HEK293 (cell line): ENCODE results near the gene TRIM28.
A peak's percentile ranks its signal among the peaks of the same experiment; 100 is the strongest.

Experiments used
- MZF1 ChIP-seq: fragments of 450-650 bp; formaldehyde crosslinking; IDR thresholded peaks from 2 replicates; pipeline ENCODE4 v1.5.1; 2017; ENCODE audit warnings: missing biosample characterization, missing genetic modification characterization, borderline replicate concordance
- OSR2 ChIP-seq: fragments of 450-650 bp; formaldehyde crosslinking; IDR thresholded peaks from 2 replicates; pipeline ENCODE4 v1.5.1; 2016; ENCODE audit warnings: missing biosample characterization, missing genetic modification characterization
- PRDM4 ChIP-seq: fragments of 450-650 bp; formaldehyde crosslinking; IDR thresholded peaks from 2 replicates; pipeline ENCODE4 v1.5.1; 2017; ENCODE audit warnings: missing biosample characterization, missing genetic modification characterization
- SP2 ChIP-seq: fragments of 450-650 bp; formaldehyde crosslinking; IDR thresholded peaks from 2 replicates; pipeline ENCODE4 v1.5.1; 2016; ENCODE audit warnings: missing biosample characterization, missing genetic modification characterization
- SP3 ChIP-seq: fragments of 450-650 bp; formaldehyde crosslinking; IDR thresholded peaks from 2 replicates; pipeline ENCODE4 v1.5.1; 2016; ENCODE audit warnings: missing biosample characterization, missing genetic modification characterization
- ZBTB26 ChIP-seq: fragments of 450-650 bp; formaldehyde crosslinking; optimal IDR thresholded peaks from 2 replicates; pipeline ENCODE3; 2016; ENCODE audit warnings: missing biosample characterization, mild to moderate bottlenecking, missing genetic modification characterization
- ZBTB6 ChIP-seq: fragments of 450-650 bp; formaldehyde crosslinking; IDR thresholded peaks from 2 replicates; pipeline ENCODE4 v1.5.1; 2017; ENCODE audit warnings: missing biosample characterization, missing genetic modification characterization
- ZFP37 ChIP-seq: fragments of 450-650 bp; formaldehyde crosslinking; IDR thresholded peaks from 2 replicates; pipeline ENCODE4 v1.5.1; 2016; ENCODE audit warnings: missing biosample characterization, missing genetic modification characterization
- ZFP41 ChIP-seq: fragments of 450-650 bp; formaldehyde crosslinking; IDR thresholded peaks from 2 replicates; pipeline ENCODE4 v1.5.1; 2016; ENCODE audit warnings: missing biosample characterization, missing genetic modification characterization, borderline replicate concordance
- ZNF157 ChIP-seq: fragments of 450-650 bp; formaldehyde crosslinking; IDR thresholded peaks from 2 replicates; pipeline ENCODE4 v1.5.1; 2016; ENCODE audit warnings: missing biosample characterization, missing genetic modification characterization
- ZNF19 ChIP-seq: fragments of 450-650 bp; formaldehyde crosslinking; IDR thresholded peaks from 2 replicates; pipeline ENCODE4; 2016; ENCODE audit warnings: missing biosample characterization, missing genetic modification characterization, low read depth
- ZNF2 ChIP-seq: fragments of 450-650 bp; formaldehyde crosslinking; IDR thresholded peaks from 2 replicates; pipeline ENCODE4 v1.5.1; 2016; ENCODE audit warnings: missing biosample characterization, missing genetic modification characterization
- ZNF239 ChIP-seq: fragments of 450-650 bp; formaldehyde crosslinking; IDR thresholded peaks from 2 replicates; pipeline ENCODE4 v1.5.1; 2016; ENCODE audit warnings: missing biosample characterization, missing genetic modification characterization
- ZNF24 ChIP-seq: fragments of 450-650 bp; formaldehyde crosslinking; IDR thresholded peaks from 2 replicates; pipeline ENCODE4 v1.5.1; 2016; ENCODE audit warnings: missing biosample characterization, missing genetic modification characterization
- ZNF248 ChIP-seq: fragments of 450-650 bp; formaldehyde crosslinking; IDR thresholded peaks from 2 replicates; pipeline ENCODE4 v1.5.1; 2017; ENCODE audit warnings: missing biosample characterization, missing genetic modification characterization
- ZNF302 ChIP-seq: fragments of 450-650 bp; formaldehyde crosslinking; IDR thresholded peaks from 2 replicates; pipeline ENCODE4 v1.5.1; 2016; ENCODE audit warnings: missing biosample characterization, missing genetic modification characterization, low read depth
- ZNF311 ChIP-seq: fragments of 450-650 bp; formaldehyde crosslinking; IDR thresholded peaks from 2 replicates; pipeline ENCODE4 v1.5.1; 2017; ENCODE audit warnings: missing biosample characterization, missing genetic modification characterization, borderline replicate concordance
- ZNF324 ChIP-seq: fragments of 450-650 bp; formaldehyde crosslinking; IDR thresholded peaks from 2 replicates; pipeline ENCODE4 v1.5.1; 2016; ENCODE audit warnings: missing biosample characterization, missing genetic modification characterization
- ZNF548 ChIP-seq: fragments of 450-650 bp; formaldehyde crosslinking; IDR thresholded peaks from 2 replicates; pipeline ENCODE4 v1.5.1; 2016; ENCODE audit warnings: missing biosample characterization, missing genetic modification characterization
- ZNF571 ChIP-seq: fragments of 450-650 bp; formaldehyde crosslinking; IDR thresholded peaks from 2 replicates; pipeline ENCODE4 v1.5.0; 2017; ENCODE audit warnings: missing biosample characterization, missing genetic modification characterization
- ZNF660 ChIP-seq: fragments of 450-650 bp; IDR thresholded peaks from 2 replicates; pipeline ENCODE4 v1.5.1; 2018; ENCODE audit warnings: missing biosample characterization, mild to moderate bottlenecking, missing genetic modification characterization
- ZNF747 ChIP-seq: fragments of 450-650 bp; formaldehyde crosslinking; IDR thresholded peaks from 2 replicates; pipeline ENCODE4 v1.5.1; 2016; ENCODE audit warnings: missing biosample characterization, missing genetic modification characterization
- ZNF792 ChIP-seq: fragments of 450-650 bp; formaldehyde crosslinking; IDR thresholded peaks from 2 replicates; pipeline ENCODE4 v1.5.1; 2016; ENCODE audit warnings: missing biosample characterization, missing genetic modification characterization
- ZSCAN30 ChIP-seq: fragments of 450-650 bp; IDR thresholded peaks from 2 replicates; pipeline ENCODE4 v1.5.1; 2018; ENCODE audit warnings: missing biosample characterization, mild to moderate bottlenecking, missing genetic modification characterization, moderate library complexity
- TF ChIP-seq, protein P1 (sequence below): fragments of 450-650 bp; formaldehyde crosslinking; conservative IDR thresholded peaks from 2 replicates; pipeline ENCODE4 v1.5.1; 2016; ENCODE audit warnings: low read depth, missing biosample characterization, missing genetic modification characterization

Gene TRIM28

GRCh38 chr19:58559275-58560006 is 15.6 kb downstream of the TRIM28 start (continued):
- TF ChIP-seq MZF1 (tag by site-specific recombination) = peak; percentile 96
- TF ChIP-seq PRDM4 = peak; percentile 40
- no peak for TF ChIP-seq ZNF157
- TF ChIP-seq ZNF660 (tag by site-specific recombination) = peak; percentile 39; the same call in 1 of the 2 replicates
- TF ChIP-seq ZNF239 (tag by site-specific recombination) = peak; percentile 35; the same call in 1 of the 2 replicates
- TF ChIP-seq ZNF792 (tag by site-specific recombination) = 0 out of 2 replicates have a peak, but pooled peaks have one; percentile 57
- TF ChIP-seq ZNF571 (tag by site-specific recombination) = no peak
- peak; percentile 84 for TF ChIP-seq ZNF2 (tag by site-specific recombination)
- TF ChIP-seq SP2 (tag by site-specific recombination) = peak; percentile 94
- 0 out of 2 replicates have a peak, but pooled peaks have one; percentile 33 for TF ChIP-seq ZSCAN30
- TF ChIP-seq ZNF19 (tag by site-specific recombination) = no peak
- TF ChIP-seq ZBTB26 (tag by site-specific recombination) = no peak
- no peak for TF ChIP-seq ZNF548 (tag by site-specific recombination)
- TF ChIP-seq ZNF302 (tag by site-specific recombination) = no peak
- no peak for TF ChIP-seq ZNF311
- TF ChIP-seq ZNF324 (tag by site-specific recombination) = 0 out of 2 replicates have a peak, but pooled peaks have one; percentile 46
- TF ChIP-seq ZNF747 (tag by site-specific recombination) = no peak
- TF ChIP-seq ZFP41 (tag by site-specific recombination) = no peak
- TF ChIP-seq ZNF24 (tag by site-specific recombination) = peak; percentile 58; the same call in 1 of the 2 replicates
- TF ChIP-seq ZFP37 (tag by site-specific recombination) = peak; percentile 86
- TF ChIP-seq SP3 (tag by site-specific recombination) = peak; percentile 68
- TF ChIP-seq ZNF248 = no peak
- no peak for TF ChIP-seq OSR2 (tag by site-specific recombination)
- no peak for TF ChIP-seq ZBTB6 (tag by site-specific recombination)
- TF ChIP-seq, protein P1, sequence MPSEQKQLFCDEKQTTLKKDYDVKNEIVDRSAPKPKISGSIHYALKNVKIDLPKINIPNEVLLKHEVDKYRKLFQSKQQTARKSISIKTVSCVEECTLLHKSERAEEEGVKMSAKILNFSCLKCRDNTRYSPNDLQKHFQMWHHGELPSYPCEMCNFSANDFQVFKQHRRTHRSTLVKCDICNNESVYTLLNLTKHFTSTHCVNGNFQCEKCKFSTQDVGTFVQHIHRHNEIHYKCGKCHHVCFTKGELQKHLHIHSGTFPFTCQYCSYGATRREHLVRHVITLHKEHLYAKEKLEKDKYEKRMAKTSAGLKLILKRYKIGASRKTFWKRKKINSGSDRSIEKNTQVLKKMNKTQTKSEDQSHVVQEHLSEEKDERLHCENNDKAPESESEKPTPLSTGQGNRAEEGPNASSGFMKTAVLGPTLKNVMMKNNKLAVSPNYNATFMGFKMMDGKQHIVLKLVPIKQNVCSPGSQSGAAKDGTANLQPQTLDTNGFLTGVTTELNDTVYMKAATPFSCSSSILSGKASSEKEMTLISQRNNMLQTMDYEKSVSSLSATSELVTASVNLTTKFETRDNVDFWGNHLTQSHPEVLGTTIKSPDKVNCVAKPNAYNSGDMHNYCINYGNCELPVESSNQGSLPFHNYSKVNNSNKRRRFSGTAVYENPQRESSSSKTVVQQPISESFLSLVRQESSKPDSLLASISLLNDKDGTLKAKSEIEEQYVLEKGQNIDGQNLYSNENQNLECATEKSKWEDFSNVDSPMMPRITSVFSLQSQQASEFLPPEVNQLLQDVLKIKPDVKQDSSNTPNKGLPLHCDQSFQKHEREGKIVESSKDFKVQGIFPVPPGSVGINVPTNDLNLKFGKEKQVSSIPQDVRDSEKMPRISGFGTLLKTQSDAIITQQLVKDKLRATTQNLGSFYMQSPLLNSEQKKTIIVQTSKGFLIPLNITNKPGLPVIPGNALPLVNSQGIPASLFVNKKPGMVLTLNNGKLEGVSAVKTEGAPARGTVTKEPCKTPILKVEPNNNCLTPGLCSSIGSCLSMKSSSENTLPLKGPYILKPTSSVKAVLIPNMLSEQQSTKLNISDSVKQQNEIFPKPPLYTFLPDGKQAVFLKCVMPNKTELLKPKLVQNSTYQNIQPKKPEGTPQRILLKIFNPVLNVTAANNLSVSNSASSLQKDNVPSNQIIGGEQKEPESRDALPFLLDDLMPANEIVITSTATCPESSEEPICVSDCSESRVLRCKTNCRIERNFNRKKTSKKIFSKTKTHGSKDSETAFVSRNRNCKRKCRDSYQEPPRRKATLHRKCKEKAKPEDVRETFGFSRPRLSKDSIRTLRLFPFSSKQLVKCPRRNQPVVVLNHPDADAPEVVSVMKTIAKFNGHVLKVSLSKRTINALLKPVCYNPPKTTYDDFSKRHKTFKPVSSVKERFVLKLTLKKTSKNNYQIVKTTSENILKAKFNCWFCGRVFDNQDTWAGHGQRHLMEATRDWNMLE (tag by site-specific recombination) = peak; percentile 66
